ENCODE data around the gene NRN1L.

GRCh38 chr16:67855789-67856188 is 28.9 kb upstream of the NRN1L start:
- TF ChIP-seq, protein P1, sequence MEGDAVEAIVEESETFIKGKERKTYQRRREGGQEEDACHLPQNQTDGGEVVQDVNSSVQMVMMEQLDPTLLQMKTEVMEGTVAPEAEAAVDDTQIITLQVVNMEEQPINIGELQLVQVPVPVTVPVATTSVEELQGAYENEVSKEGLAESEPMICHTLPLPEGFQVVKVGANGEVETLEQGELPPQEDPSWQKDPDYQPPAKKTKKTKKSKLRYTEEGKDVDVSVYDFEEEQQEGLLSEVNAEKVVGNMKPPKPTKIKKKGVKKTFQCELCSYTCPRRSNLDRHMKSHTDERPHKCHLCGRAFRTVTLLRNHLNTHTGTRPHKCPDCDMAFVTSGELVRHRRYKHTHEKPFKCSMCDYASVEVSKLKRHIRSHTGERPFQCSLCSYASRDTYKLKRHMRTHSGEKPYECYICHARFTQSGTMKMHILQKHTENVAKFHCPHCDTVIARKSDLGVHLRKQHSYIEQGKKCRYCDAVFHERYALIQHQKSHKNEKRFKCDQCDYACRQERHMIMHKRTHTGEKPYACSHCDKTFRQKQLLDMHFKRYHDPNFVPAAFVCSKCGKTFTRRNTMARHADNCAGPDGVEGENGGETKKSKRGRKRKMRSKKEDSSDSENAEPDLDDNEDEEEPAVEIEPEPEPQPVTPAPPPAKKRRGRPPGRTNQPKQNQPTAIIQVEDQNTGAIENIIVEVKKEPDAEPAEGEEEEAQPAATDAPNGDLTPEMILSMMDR (IDR thresholded peaks at IDR 0.05) = no peak
- TF ChIP-seq POLR2A (IDR thresholded peaks at IDR 0.05) = no peak

Measured in adrenal gland (tissue), 5 donors.